Measurements from ENCODE around the gene MLLT6. TPM values are rescaled to one million over a fixed set of nuclear protein-coding genes. Genes with fewer than 3 reads are reported as not detected.

The MLLT6 gene
- total and polyA plus RNA-seq, 2 of the 4 experiments (the other 2 are of a cell fraction) = 7.2 to 21.2 TPM

DNA sequence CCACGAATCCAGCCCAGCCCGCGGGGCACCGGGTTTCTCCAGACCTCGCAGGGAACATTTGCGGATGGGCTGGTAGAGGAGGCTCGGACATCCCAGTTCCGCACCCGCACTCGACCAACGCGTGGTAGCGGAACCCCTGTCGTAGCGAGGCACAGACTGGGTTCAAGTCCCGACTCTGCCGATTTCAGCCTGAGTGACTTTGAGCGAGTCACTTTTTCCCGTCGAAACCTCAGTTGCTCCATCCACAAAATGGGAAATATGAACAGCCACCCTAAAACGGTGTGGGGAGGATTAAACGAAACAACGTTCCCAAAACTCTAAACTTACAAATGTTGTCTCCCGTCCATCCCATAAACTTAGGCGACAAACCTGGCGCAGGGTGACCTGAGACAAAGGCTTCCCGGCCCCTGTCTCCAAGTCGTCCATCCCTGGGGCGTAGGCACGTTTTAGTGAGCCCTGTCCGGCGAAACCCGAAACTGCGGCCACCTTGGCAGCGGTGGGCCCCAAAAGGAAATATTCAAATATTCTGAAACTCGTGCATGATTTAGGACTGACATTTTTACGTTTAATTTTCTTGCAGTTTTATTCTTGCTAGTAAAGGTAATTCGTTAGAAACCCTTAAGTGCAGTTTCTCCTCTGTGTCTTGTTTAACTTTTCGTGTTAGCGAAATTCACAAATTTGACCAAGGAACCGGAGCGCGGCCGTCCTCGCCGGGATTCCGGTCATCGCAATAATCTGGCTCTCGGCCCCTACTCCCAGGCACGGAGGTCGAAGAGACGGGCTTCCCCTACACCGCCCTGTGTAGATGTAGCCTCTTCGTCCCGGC is 1.9 kb upstream of the MLLT6 start:
- dilution Hi-C loops (cut with HindIII; ENCODE audit: low sequenced_read_pairs, unreplicated experiment) (no loop called here), in situ Hi-C loops (cut with MboI; ENCODE audit: low sequenced_read_pairs) (no loop called here), intact Hi-C loops (cut with micrococcal nuclease) (loop anchor here (1.0 kb wide), 1 partner anchor 26 kb away; no protein-coding TSS in a partner anchor)
- Histone ChIP-seq H3K36me3 (ENCODE audit: control insufficient read depth, insufficient read depth, low read length) (peaks cover 6% of the 10 kb centered on the region; the same call in 1 of the 2 replicates), H2BK120ac (ENCODE audit: low read depth, low read length) (no peak overlapping the region), H3K9ac (ENCODE audit: low read depth, low read length) (peak overlapping the region; percentile 95), H2BK20ac (ENCODE audit: low read depth, low read length) (no peak overlapping the region), H4K91ac (ENCODE audit: insufficient read depth, low read depth, low read length) (peak overlapping the region; percentile 18), H4K5ac (ENCODE audit: low read depth, low read length) (peak overlapping the region; percentile 7; the same call in 1 of the 2 replicates), H3K27me3 (ENCODE audit: control insufficient read depth, insufficient read depth, low read length) (no peaks in the 10 kb centered on the region), H3K9me1 (ENCODE audit: insufficient read depth, low read length) (peaks cover 17% of the 10 kb centered on the region), H3K4me3 (ENCODE audit: insufficient read depth, low read depth, low read length) (peak overlapping the region; percentile 95), H2BK5ac (ENCODE audit: low read depth, low read length, poor library complexity, severe bottlenecking) (no peak overlapping the region), H3K14ac (replicated peaks; ENCODE audit: low read depth, low read length) (peak overlapping the region; percentile 38; the same call in 1 of the 2 replicates), H2AFZ (replicated peaks; ENCODE audit: low read length, poor library complexity) (peak overlapping the region; percentile 94), H2BK15ac (ENCODE audit: low read depth, low read length) (no peak overlapping the region), H2AK9ac (replicated peaks; ENCODE audit: low read depth, low read length, poor library complexity) (peak overlapping the region; percentile 95), H4K8ac (ENCODE audit: low read depth in 2 of 2, low read length in 2 of 2) (peak overlapping the region; percentile 93 to 99), H4K20me1 (ENCODE audit: insufficient read depth, low read length) (peaks cover 20% of the 10 kb centered on the region; the same call in 1 of the 2 replicates), H3K27ac (ENCODE audit: insufficient read depth, low read length) (peak overlapping the region; percentile 8; the same call in 1 of the 2 replicates), H3K79me1 (ENCODE audit: low read depth in 1 of 2, low read length in 2 of 2) (peaks cover 15 to 54% of the 10 kb centered on the region in 2 experiments; a peak in 3 of 4 replicates), H3K9me3 (ENCODE audit: control insufficient read depth, insufficient read depth, low read length) (no peaks in the 10 kb centered on the region), H3K4me1 (ENCODE audit: control insufficient read depth, insufficient read depth, low read length) (peaks cover 17% of the 10 kb centered on the region), H3K4me2 (ENCODE audit: low read depth, low read length) (peak overlapping the region; percentile 100), H3K23ac (ENCODE audit: low read depth, low read length) (peak overlapping the region; percentile 69), H3K18ac (ENCODE audit: low read depth, low read length) (no peak overlapping the region), H2AK5ac (ENCODE audit: low read depth, low read length) (peak overlapping the region; percentile 33; the same call in 1 of the 2 replicates), H3K56ac (ENCODE audit: extremely low read depth, insufficient read depth, low read length) (peak overlapping the region; percentile 57; the same call in 1 of the 2 replicates), H3K4ac (ENCODE audit: low read depth, low read length) (peak overlapping the region; percentile 68)
- TF ChIP-seq FOS (IDR thresholded peaks at IDR 0.05; ENCODE audit: low read depth, low read length) (no peak), NFE2L2 (IDR thresholded peaks at IDR 0.05; ENCODE audit: low read depth, low read length) (no peak), MAZ (IDR thresholded peaks at IDR 0.05; ENCODE audit: borderline replicate concordance, low read depth, low read length) (no peak), RAD21 (IDR thresholded peaks at IDR 0.05; ENCODE audit: low read length) (no peak)
- POLR2A ChIA-PET (ENCODE audit: unreplicated experiment) = no interaction called here
- WGBS, 2 experiments (ENCODE audit: extremely low coverage in 2 of 2, insufficient read length in 1 of 2) = 24% methylated on average over 31 of the region's 55 CpGs; no CpG with 5 or more reads in 1 of the 2 experiments
- no TSS peak for BruUV-seq (replicated peaks)
- ATAC-seq (ENCODE audit: low read depth) (no peak), DNase-seq (no peak)
- CTCF ChIA-PET = no interaction called here
